ENCODE measurements around the gene COL4A1.
"Not testable (repeated sequence)": the region's sequence is repeated elsewhere in the genome, so short reads cannot be mapped to it uniquely, and the experiment has no call there.

The COL4A1 gene

GRCh38 chr13:110322126-110322827 lies 15.3 kb upstream of the COL4A1 start:
- no peak for DNase-seq

GRCh38 chr13:110321573-110321972 lies 14.6 kb upstream of the COL4A1 start:
- DNase-seq: not testable (repeated sequence)

- DNase-seq: no peak
These were observed 13.7 kb upstream of the COL4A1 start for GRCh38 chr13:110320645-110321044.

GRCh38 chr13:110319774-110320509 lies 13.0 kb upstream of the COL4A1 start:
- DNase-seq: no peak

GRCh38 chr13:110319397-110319773 lies 12.4 kb upstream of the COL4A1 start:
- no peak for DNase-seq

GRCh38 chr13:110318920-110319319 lies 12.0 kb upstream of the COL4A1 start:
- no peak for DNase-seq

GRCh38 chr13:110317496-110318195 lies 10.7 kb upstream of the COL4A1 start:
- no peak for DNase-seq

- DNase-seq: no peak
These were observed 10.1 kb upstream of the COL4A1 start for GRCh38 chr13:110317093-110317492.

GRCh38 chr13:110316196-110316595 lies 9.2 kb upstream of the COL4A1 start:
- DNase-seq: no peak

- DNase-seq: no peak
These were observed 7.7 kb upstream of the COL4A1 start for GRCh38 chr13:110314516-110315245.

GRCh38 chr13:110313733-110314132 lies 6.8 kb upstream of the COL4A1 start:
- not testable (repeated sequence) for DNase-seq

GRCh38 chr13:110313261-110313660 lies 6.3 kb upstream of the COL4A1 start:
- DNase-seq: not testable (repeated sequence)

GRCh38 chr13:110312339-110313031 lies 5.5 kb upstream of the COL4A1 start:
- DNase-seq: no peak

GRCh38 chr13:110311443-110312338 lies 4.7 kb upstream of the COL4A1 start:
- no peak for DNase-seq

GRCh38 chr13:110310541-110311442 lies 3.8 kb upstream of the COL4A1 start:
- DNase-seq: no peak

GRCh38 chr13:110309661-110310524 lies 2.9 kb upstream of the COL4A1 start:
- no peak for DNase-seq

GRCh38 chr13:110308656-110309359 lies 1.9 kb upstream of the COL4A1 start:
- no peak for DNase-seq

GRCh38 chr13:110307767-110308655 lies 1.1 kb upstream of the COL4A1 start:
- no peak for DNase-seq

Data from NCI-H510A (cell line).